ENCODE measurements around the gene SYNPR. TPM values are rescaled to one million over a fixed set of nuclear protein-coding genes. Genes with fewer than 3 reads are reported as not detected.

SYNPR gene
- total and polyA plus RNA-seq, 8 donors = 0.13 to 0.42 (median 0.20) TPM; not detected in 4

DNA sequence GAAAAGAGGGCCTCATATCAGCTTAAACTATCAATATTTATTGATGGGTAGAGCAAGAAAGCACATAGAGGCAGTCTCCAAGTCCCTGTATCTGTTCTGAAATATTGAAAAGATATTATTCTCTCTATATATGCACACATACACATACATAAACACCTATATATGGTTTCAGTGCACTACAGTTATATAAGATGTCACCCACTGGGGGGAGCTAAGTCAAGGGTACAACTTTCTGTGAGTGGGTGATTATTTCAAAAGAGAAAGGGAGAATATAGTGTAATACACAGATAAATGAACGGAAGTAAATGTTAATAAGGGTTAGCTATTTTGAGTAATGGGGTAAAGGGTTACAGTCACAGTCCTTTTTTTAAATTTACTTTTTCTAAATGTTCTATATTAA, 383.1 kb downstream of the SYNPR start:
- Histone ChIP-seq H3K4me1 (no peaks in the 10 kb centered on the region), H3K27me3 (no peaks in the 10 kb centered on the region), H3K4me3 (no peak overlapping the region), H3K36me3 (no peaks in the 10 kb centered on the region), H3K9me3 (no peaks in the 10 kb centered on the region), H3K27ac (no peak overlapping the region)
- TF ChIP-seq, protein P1, sequence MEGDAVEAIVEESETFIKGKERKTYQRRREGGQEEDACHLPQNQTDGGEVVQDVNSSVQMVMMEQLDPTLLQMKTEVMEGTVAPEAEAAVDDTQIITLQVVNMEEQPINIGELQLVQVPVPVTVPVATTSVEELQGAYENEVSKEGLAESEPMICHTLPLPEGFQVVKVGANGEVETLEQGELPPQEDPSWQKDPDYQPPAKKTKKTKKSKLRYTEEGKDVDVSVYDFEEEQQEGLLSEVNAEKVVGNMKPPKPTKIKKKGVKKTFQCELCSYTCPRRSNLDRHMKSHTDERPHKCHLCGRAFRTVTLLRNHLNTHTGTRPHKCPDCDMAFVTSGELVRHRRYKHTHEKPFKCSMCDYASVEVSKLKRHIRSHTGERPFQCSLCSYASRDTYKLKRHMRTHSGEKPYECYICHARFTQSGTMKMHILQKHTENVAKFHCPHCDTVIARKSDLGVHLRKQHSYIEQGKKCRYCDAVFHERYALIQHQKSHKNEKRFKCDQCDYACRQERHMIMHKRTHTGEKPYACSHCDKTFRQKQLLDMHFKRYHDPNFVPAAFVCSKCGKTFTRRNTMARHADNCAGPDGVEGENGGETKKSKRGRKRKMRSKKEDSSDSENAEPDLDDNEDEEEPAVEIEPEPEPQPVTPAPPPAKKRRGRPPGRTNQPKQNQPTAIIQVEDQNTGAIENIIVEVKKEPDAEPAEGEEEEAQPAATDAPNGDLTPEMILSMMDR (IDR thresholded peaks at IDR 0.05) = no peak
- DNase-seq (no peak), ATAC-seq (no peak)
- intact Hi-C loops (cut with DNase I) = no loop called here

- intact Hi-C loops (cut with DNase I) = no loop called here
- no peak for ATAC-seq
These were observed 383.9 kb downstream of the SYNPR start for GRCh38 chr3:63662011-63662410.

GRCh38 chr3:63662500-63662899, 384.4 kb downstream of the SYNPR start:
- Histone ChIP-seq H3K27me3 (no peaks in the 10 kb centered on the region), H3K4me3 (no peak overlapping the region), H3K4me1 (no peaks in the 10 kb centered on the region), H3K9me3 (no peaks in the 10 kb centered on the region), H3K36me3 (no peaks in the 10 kb centered on the region), H3K27ac (no peak overlapping the region)
- DNase-seq = no peak
- ATAC-seq = peak; percentile 65
- intact Hi-C loops (cut with DNase I) = no loop called here
- TF ChIP-seq, protein P1 (IDR thresholded peaks at IDR 0.05) = no peak

More at GRCh38 chr3:63662011-63662410, 383.9 kb downstream of the SYNPR start:
- TF ChIP-seq, protein P1 (IDR thresholded peaks at IDR 0.05) = no peak
- Histone ChIP-seq H3K4me3 (no peak overlapping the region), H3K27ac (no peak overlapping the region), H3K9me3 (no peaks in the 10 kb centered on the region), H3K4me1 (no peaks in the 10 kb centered on the region), H3K27me3 (no peaks in the 10 kb centered on the region), H3K36me3 (no peaks in the 10 kb centered on the region)
- no peak for DNase-seq

All from left lung (tissue), 10 donors.